Skeletal muscle satellite cell (primary cell): Measurements from ENCODE around the gene SFMBT1.

Experiments
- H3K27me3 ChIP-seq: 2 replicates; pipeline ENCODE4 v1.7.0; 2013; ENCODE audit warnings: low read length; ENCODE audit not compliant: control insufficient read depth, insufficient read depth
- H3K36me3 ChIP-seq: 2 replicates; pipeline ENCODE4 v1.7.0; 2013; ENCODE audit warnings: mild to moderate bottlenecking, control low read depth, low read length; ENCODE audit not compliant: insufficient read depth
- H3K4me1 ChIP-seq: 2 replicates; pipeline ENCODE4 v1.7.0; 2013; ENCODE audit warnings: low read length; ENCODE audit not compliant: control insufficient read depth, insufficient read depth
- H3K4me2 ChIP-seq: 2 replicates; pipeline ENCODE4 v1.7.0; 2013; ENCODE audit warnings: mild to moderate bottlenecking, low read length
- H3K4me3 ChIP-seq: 2 replicates; pipeline ENCODE4 v1.7.0; 2013; ENCODE audit warnings: low read length
- H3K9ac ChIP-seq: 2 replicates; pipeline ENCODE4 v1.7.0; 2013; ENCODE audit warnings: mild to moderate bottlenecking, low read depth, low read length, moderate library complexity
- H3K9me3 ChIP-seq: replicated peaks from 2 replicates; pipeline ENCODE4 v1.7.0; 2013; ENCODE audit warnings: mild to moderate bottlenecking, control low read depth, low read length

SFMBT1 gene

GRCh38 chr3:53080612-53081205 is 34.8 kb upstream of the SFMBT1 start:
- H3K9ac ChIP-seq = no peak overlapping the region
- H3K27me3 ChIP-seq = no peaks in the 10 kb centered on the region
- no peak overlapping the region for H3K4me2 ChIP-seq
- H3K9me3 ChIP-seq = no peaks in the 10 kb centered on the region
- H3K36me3 ChIP-seq = no peaks in the 10 kb centered on the region
- no peak overlapping the region for H3K4me3 ChIP-seq
- peaks cover 8% of the 10 kb centered on the region for H3K4me1 ChIP-seq

- Histone ChIP-seq H3K4me2 (no peak overlapping the region), H3K9ac (no peak overlapping the region), H3K36me3 (no peaks in the 10 kb centered on the region), H3K4me3 (no peak overlapping the region), H3K4me1 (peaks cover 8% of the 10 kb centered on the region), H3K27me3 (no peaks in the 10 kb centered on the region), H3K9me3 (no peaks in the 10 kb centered on the region)
Measured at GRCh38 chr3:53079791-53080555, 34.1 kb upstream of the SFMBT1 start.

- Histone ChIP-seq H3K4me2 (no peak overlapping the region), H3K4me3 (no peak overlapping the region), H3K27me3 (no peaks in the 10 kb centered on the region), H3K9me3 (no peaks in the 10 kb centered on the region), H3K4me1 (peaks cover 6% of the 10 kb centered on the region), H3K36me3 (no peaks in the 10 kb centered on the region), H3K9ac (no peak overlapping the region)
Measured at GRCh38 chr3:53079147-53079546, 33.3 kb upstream of the SFMBT1 start.

GRCh38 chr3:53078656-53079055 is 32.8 kb upstream of the SFMBT1 start:
- no peak overlapping the region for H3K4me2 ChIP-seq
- H3K9me3 ChIP-seq = no peaks in the 10 kb centered on the region
- peaks cover 2% of the 10 kb centered on the region for H3K4me1 ChIP-seq
- H3K36me3 ChIP-seq = no peaks in the 10 kb centered on the region
- H3K27me3 ChIP-seq = no peaks in the 10 kb centered on the region
- H3K9ac ChIP-seq = no peak overlapping the region
- no peak overlapping the region for H3K4me3 ChIP-seq

- H3K4me1 ChIP-seq = no peaks in the 10 kb centered on the region
- no peaks in the 10 kb centered on the region for H3K36me3 ChIP-seq
- H3K4me2 ChIP-seq = no peak overlapping the region
- H3K27me3 ChIP-seq = no peaks in the 10 kb centered on the region
- H3K4me3 ChIP-seq = no peak overlapping the region
- no peaks in the 10 kb centered on the region for H3K9me3 ChIP-seq
- H3K9ac ChIP-seq = no peak overlapping the region
Measured at GRCh38 chr3:53077476-53078220, 31.8 kb upstream of the SFMBT1 start.

- no peak overlapping the region for H3K4me2 ChIP-seq
- H3K4me1 ChIP-seq = peaks cover 6% of the 10 kb centered on the region
- no peaks in the 10 kb centered on the region for H3K36me3 ChIP-seq
- H3K27me3 ChIP-seq = no peaks in the 10 kb centered on the region
- no peak overlapping the region for H3K9ac ChIP-seq
- H3K9me3 ChIP-seq = no peaks in the 10 kb centered on the region
- no peak overlapping the region for H3K4me3 ChIP-seq
Measured at GRCh38 chr3:53075743-53076140, 29.9 kb upstream of the SFMBT1 start.

- no peaks in the 10 kb centered on the region for H3K27me3 ChIP-seq
- no peaks in the 10 kb centered on the region for H3K36me3 ChIP-seq
- H3K4me2 ChIP-seq = no peak overlapping the region
- no peak overlapping the region for H3K9ac ChIP-seq
- H3K4me1 ChIP-seq = peaks cover 6% of the 10 kb centered on the region
- H3K4me3 ChIP-seq = no peak overlapping the region
- no peaks in the 10 kb centered on the region for H3K9me3 ChIP-seq
Measured at GRCh38 chr3:53074761-53075742, 29.2 kb upstream of the SFMBT1 start.

- H3K4me3 ChIP-seq = no peak overlapping the region
- no peak overlapping the region for H3K4me2 ChIP-seq
- H3K9me3 ChIP-seq = no peaks in the 10 kb centered on the region
- H3K36me3 ChIP-seq = no peaks in the 10 kb centered on the region
- H3K4me1 ChIP-seq = peaks cover 6% of the 10 kb centered on the region
- H3K9ac ChIP-seq = no peak overlapping the region
- H3K27me3 ChIP-seq = no peaks in the 10 kb centered on the region
Measured at GRCh38 chr3:53074366-53074696, 28.5 kb upstream of the SFMBT1 start.

- H3K9ac ChIP-seq = peak overlapping the region; percentile 71
- no peak overlapping the region for H3K4me3 ChIP-seq
- H3K4me1 ChIP-seq = peaks cover 6% of the 10 kb centered on the region
- no peaks in the 10 kb centered on the region for H3K9me3 ChIP-seq
- H3K4me2 ChIP-seq = peak overlapping the region; percentile 97
- H3K36me3 ChIP-seq = no peaks in the 10 kb centered on the region
- peaks cover 2% of the 10 kb centered on the region for H3K27me3 ChIP-seq
Measured at GRCh38 chr3:53073553-53074365, 27.9 kb upstream of the SFMBT1 start.

GRCh38 chr3:53072653-53073552 is 27.0 kb upstream of the SFMBT1 start:
- H3K4me1 ChIP-seq = peaks cover 6% of the 10 kb centered on the region
- H3K27me3 ChIP-seq = peaks cover 2% of the 10 kb centered on the region
- H3K9me3 ChIP-seq = no peaks in the 10 kb centered on the region
- peak overlapping the region; percentile 70 for H3K4me3 ChIP-seq
- H3K4me2 ChIP-seq = peak overlapping the region; percentile 97
- H3K9ac ChIP-seq = peak overlapping the region; percentile 71
- H3K36me3 ChIP-seq = no peaks in the 10 kb centered on the region
